ENCODE data around the gene SLIT1.

Gene SLIT1

DNA sequence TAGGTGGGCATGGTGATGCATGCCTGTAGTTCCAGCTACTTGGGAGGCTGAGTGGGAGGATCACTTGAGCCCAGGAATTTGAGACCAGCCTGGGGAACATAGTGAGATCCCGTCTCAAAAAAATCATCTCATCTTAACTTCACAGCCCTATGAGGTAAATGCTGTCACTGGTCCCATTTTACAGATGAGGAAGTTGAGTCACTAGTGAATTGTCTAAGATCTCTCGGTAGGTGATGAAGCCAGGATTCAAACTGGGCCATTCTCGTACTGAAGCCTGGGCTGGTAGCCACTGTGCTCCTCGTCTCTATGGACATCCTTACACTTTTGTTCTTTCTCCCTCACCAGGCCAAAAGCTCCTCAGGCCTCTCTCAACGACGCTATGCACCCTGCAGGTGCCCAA, 6.4 kb downstream of the SLIT1 start:
- Histone ChIP-seq H3K4me1 (peaks cover 0 to 7% (median 6%) of the 10 kb centered on the region in 4 donors), H3K4me3 (no peak overlapping the region), H3K27ac (no peak overlapping the region), H3K27me3 (peaks cover 0 to 62% of the 10 kb centered on the region in 2 donors), H3K9me3 (no peaks in the 10 kb centered on the region), H3K36me3 (no peaks in the 10 kb centered on the region)
- intact Hi-C loops (cut with DNase I; ENCODE audit: low total_unique reads), result no loop called here
- DNase-seq, result no peak
- TF ChIP-seq, protein P1, sequence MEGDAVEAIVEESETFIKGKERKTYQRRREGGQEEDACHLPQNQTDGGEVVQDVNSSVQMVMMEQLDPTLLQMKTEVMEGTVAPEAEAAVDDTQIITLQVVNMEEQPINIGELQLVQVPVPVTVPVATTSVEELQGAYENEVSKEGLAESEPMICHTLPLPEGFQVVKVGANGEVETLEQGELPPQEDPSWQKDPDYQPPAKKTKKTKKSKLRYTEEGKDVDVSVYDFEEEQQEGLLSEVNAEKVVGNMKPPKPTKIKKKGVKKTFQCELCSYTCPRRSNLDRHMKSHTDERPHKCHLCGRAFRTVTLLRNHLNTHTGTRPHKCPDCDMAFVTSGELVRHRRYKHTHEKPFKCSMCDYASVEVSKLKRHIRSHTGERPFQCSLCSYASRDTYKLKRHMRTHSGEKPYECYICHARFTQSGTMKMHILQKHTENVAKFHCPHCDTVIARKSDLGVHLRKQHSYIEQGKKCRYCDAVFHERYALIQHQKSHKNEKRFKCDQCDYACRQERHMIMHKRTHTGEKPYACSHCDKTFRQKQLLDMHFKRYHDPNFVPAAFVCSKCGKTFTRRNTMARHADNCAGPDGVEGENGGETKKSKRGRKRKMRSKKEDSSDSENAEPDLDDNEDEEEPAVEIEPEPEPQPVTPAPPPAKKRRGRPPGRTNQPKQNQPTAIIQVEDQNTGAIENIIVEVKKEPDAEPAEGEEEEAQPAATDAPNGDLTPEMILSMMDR (IDR thresholded peaks at IDR 0.05), result no peak

DNA sequence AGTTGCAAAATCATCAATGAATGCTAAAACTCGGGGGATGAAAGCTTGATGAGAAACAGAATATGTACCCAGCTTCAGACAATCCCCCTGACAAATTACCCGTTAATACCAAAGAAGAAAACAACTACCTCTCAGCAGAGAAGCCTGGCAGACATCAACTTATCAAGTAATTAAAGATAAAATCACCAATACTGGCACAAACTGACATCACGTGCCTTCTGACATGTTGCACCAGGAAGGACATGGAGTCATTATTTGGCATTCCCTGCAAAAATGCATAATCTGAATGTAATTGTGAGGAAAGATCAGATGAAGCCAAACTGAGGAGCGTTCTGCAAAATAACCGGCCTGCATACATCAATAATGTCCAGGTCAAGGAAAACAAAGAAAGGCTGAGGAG, 7.7 kb downstream of the SLIT1 start:
- no peak for DNase-seq
- no peak overlapping the region for H3K27ac ChIP-seq
- TF ChIP-seq, protein P1 (IDR thresholded peaks at IDR 0.05), result no peak
- H3K4me1 ChIP-seq, result peaks cover 0 to 7% (median 6%) of the 10 kb centered on the region in 4 donors
- no peaks in the 10 kb centered on the region for H3K36me3 ChIP-seq
- H3K4me3 ChIP-seq, result no peak overlapping the region
- intact Hi-C loops (cut with DNase I; ENCODE audit: low total_unique reads), result no loop called here
- peaks cover 0 to 64% of the 10 kb centered on the region in 2 donors for H3K27me3 ChIP-seq
- no peaks in the 10 kb centered on the region for H3K9me3 ChIP-seq

DNA sequence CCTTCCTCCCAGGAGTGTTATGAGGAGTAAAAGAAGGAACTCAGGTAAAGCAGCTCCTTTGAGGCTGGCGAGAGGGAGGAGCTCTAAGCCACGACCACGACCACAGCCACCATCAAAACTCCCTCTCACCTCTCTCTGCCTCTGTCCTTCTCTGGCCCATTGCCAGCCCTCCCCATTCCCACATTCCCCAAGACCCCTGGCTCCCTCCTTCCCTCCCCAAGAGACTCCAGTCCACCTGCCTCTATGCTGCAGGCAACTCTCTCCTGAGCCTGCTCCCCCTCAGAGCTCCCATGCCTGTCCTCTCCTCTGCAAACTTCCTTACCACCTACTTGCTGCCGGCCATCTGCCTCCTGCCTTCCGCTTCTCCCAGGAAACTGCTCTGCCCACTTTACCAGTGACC, 9.5 kb downstream of the SLIT1 start:
- no peak overlapping the region for H3K4me3 ChIP-seq
- TF ChIP-seq, protein P1 (IDR thresholded peaks at IDR 0.05), result no peak
- intact Hi-C loops (cut with DNase I; ENCODE audit: low total_unique reads), result no loop called here
- DNase-seq, result peak in 1 of 2 donors; percentile 40
- no peaks in the 10 kb centered on the region for H3K9me3 ChIP-seq
- H3K27me3 ChIP-seq, result peaks cover 0 to 67% of the 10 kb centered on the region in 2 donors
- no peak overlapping the region for H3K27ac ChIP-seq
- H3K36me3 ChIP-seq, result no peaks in the 10 kb centered on the region
- peaks cover 0 to 8% (median 6%) of the 10 kb centered on the region in 4 donors for H3K4me1 ChIP-seq

DNA sequence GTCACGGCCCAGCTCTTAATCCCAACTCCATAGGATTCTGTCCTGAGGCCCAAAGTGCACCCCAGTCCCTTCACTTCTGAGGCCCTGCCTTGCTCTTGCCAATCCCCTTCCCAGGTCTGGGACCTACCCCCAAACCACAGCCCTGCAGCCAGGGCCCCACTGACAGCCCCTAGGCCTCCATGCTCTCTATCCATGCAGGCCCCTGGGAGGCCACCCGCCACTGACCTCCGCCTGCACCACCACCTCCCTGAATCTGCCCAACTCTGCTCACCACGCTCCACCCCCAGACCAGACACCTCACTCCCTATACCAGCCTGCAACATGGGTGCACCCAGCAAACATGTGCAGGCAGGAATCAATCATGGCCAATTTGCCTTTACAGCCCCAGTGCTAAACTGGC, 10.2 kb downstream of the SLIT1 start:
- peak in 1 of 2 donors; percentile 33 for DNase-seq
- no peak overlapping the region for H3K4me3 ChIP-seq
- H3K27me3 ChIP-seq, result peaks cover 0 to 67% of the 10 kb centered on the region in 2 donors
- H3K36me3 ChIP-seq, result no peaks in the 10 kb centered on the region
- TF ChIP-seq, protein P1 (IDR thresholded peaks at IDR 0.05), result no peak
- H3K9me3 ChIP-seq, result no peaks in the 10 kb centered on the region
- H3K4me1 ChIP-seq, result peaks cover 0 to 15% (median 6%) of the 10 kb centered on the region in 4 donors
- H3K27ac ChIP-seq, result no peak overlapping the region
- intact Hi-C loops (cut with DNase I; ENCODE audit: low total_unique reads), result no loop called here

DNA sequence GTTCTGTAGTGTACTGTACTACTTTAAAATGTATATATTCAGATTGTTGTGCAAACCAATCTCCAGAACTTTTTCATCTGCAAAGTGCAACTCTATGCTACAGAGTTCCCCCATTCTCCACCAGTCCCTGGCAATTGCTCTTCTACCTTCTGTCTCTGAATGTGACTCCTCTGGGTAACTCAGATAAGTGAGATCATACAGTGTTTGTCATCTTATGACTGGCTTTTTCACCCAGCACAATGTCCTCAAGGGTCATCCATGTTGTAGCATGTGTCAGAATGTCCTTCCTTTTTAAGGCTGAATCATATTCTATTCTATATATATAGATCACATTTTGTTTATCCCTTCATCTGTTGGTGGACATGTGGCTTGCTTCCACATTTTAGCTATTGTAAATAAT, 10.8 kb downstream of the SLIT1 start:
- no peak for DNase-seq
- Histone ChIP-seq H3K36me3 (no peaks in the 10 kb centered on the region), H3K27me3 (peaks cover 0 to 64% of the 10 kb centered on the region in 2 donors), H3K9me3 (no peaks in the 10 kb centered on the region), H3K27ac (no peak overlapping the region), H3K4me3 (no peak overlapping the region), H3K4me1 (peaks cover 0 to 16% (median 5%) of the 10 kb centered on the region in 4 donors)
- TF ChIP-seq, protein P1 (IDR thresholded peaks at IDR 0.05), result no peak
- intact Hi-C loops (cut with DNase I; ENCODE audit: low total_unique reads), result no loop called here

DNA sequence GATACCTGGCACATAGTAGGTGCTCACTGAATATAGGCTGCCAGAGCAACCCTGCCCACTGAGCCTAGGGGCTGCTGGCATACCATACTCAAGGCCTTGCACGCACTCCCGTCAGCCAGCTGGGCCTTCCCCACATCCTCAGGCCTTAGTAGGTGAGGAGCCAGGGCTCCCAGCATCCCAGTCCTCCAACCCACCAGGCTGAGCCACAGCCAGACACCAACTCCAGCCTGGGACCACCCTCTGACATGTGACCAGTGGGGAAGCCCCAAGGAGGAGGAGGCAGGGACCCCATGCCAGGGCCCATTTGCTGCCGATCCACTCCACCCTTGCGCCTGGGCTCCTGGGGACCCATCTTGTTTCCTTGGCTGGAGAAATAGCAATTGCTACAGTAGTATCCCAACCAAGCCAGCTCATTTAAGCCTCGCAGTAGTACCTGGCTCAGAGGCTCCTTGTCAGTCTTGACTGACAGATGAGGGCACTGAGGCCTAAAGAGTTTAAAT, 11.4 kb downstream of the SLIT1 start:
- Histone ChIP-seq H3K27me3 (peaks cover 0 to 60% of the 10 kb centered on the region in 2 donors), H3K36me3 (no peaks in the 10 kb centered on the region), H3K27ac (no peak overlapping the region), H3K4me1 (peaks cover 0 to 10% (median 0%) of the 10 kb centered on the region in 4 donors), H3K4me3 (no peak overlapping the region), H3K9me3 (no peaks in the 10 kb centered on the region)
- intact Hi-C loops (cut with DNase I; ENCODE audit: low total_unique reads), result no loop called here
- DNase-seq, result peak in 1 of 2 donors; percentile 40
- TF ChIP-seq, protein P1 (IDR thresholded peaks at IDR 0.05), result no peak
